ENCODE results near the gene UST. TPM values are rescaled to one million over a fixed set of nuclear protein-coding genes. Genes with fewer than 3 reads are reported as not detected.

UST gene
- total RNA-seq, 2 experiments from 2014 or later = 1.5 to 2.3 TPM

DNA sequence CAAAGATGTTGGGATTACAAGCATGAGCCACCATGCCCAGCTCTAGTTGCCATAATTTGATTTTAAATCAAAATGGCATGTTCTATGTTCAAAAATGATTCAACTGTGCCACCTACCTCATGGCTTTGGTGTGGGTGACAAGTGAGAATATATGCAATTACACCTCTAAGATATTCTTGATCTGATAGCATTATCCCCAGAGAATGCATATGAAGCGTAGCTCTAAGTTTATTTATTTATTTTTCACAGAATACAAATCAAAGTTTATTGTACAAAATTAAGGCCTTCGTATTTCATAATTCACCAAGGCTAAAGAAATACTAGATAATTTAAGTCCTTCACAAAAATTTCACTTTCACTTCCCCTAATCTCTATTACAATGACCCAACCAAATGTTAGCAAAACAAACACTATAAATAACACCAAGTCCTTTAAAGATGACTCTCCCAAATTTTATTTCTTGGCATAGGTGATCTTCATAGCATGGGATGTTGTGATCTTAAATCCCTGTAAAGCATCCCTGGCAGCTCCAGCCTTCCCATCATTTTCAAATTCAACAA, 364.8 kb downstream of the UST start:
- H3K27ac Mint-ChIP-seq = peak overlapping the region; percentile 84
- ATAC-seq = no peak
- no peaks in the 10 kb centered on the region for H3K27me3 Mint-ChIP-seq
- peaks cover 64% of the 10 kb centered on the region for H3K4me1 Mint-ChIP-seq
- CTCF ChIA-PET = interaction anchor here (0.8 to 1.3 kb wide), 3 partner anchors 17 to 26 kb away, joined by 3 to 6 read pairs (median 3); no protein-coding TSS in a partner anchor
- peaks cover 45% of the 10 kb centered on the region for H3K36me3 Mint-ChIP-seq
- H3K4me3 Mint-ChIP-seq = no peak overlapping the region
- no peaks in the 10 kb centered on the region for H3K9me3 Mint-ChIP-seq (ENCODE audit: low read depth)
- DNase-seq = no peak

DNA sequence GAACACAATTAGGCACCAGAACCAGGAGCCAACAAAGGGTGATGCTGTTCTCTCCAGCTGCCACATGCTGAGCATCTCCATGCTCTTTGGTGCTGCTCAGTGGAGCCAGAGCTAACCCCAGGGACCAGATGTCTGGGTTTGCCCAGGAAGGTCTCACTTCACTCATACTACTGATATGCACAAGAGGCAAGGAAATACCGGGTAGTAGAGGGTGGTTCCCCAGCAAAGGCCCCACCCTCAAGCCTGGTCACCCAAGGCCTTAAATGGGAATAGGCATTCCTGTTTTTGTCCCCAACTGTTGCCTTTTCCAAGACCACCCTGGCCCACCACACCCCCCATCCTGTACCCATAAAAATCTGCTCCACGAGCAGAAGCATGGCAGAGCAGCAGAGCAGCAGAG, 366.1 kb downstream of the UST start:
- peak overlapping the region; percentile 29 for H3K4me3 Mint-ChIP-seq
- H3K36me3 Mint-ChIP-seq = peaks cover 45% of the 10 kb centered on the region
- ATAC-seq = peak; percentile 79
- H3K4me1 Mint-ChIP-seq = peaks cover 66% of the 10 kb centered on the region
- peak overlapping the region; percentile 84 for H3K27ac Mint-ChIP-seq
- H3K27me3 Mint-ChIP-seq = no peaks in the 10 kb centered on the region
- no peaks in the 10 kb centered on the region for H3K9me3 Mint-ChIP-seq (ENCODE audit: low read depth)
- DNase-seq = peak; percentile 53
- CTCF ChIA-PET = interaction anchor here (1.1 to 1.9 kb wide), 3 partner anchors 16 to 22 kb away, joined by 3 to 7 read pairs (median 3); no protein-coding TSS in a partner anchor

DNA sequence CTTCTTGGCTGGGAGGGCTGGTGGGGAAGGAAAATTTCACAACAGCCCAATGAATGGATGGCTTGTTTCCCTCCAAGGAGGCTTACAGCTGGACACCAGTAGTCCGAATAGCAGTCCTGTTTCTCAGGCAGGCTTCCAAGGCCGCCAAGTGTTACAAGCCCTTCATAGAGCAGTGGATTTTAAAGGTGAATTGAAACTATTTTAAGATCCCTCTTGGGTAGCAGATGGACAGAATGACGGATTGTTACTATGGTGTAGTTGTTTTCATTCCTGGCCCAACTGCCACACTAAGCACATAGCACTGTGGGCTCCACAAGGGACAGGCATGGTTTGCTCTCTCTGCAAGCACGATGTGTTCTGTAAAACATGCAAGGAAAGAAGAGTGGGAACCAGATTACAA, 367.3 kb downstream of the UST start:
- no peak for ATAC-seq
- no peak overlapping the region for H3K4me3 Mint-ChIP-seq
- no peak overlapping the region for H3K27ac Mint-ChIP-seq
- H3K4me1 Mint-ChIP-seq = peaks cover 65% of the 10 kb centered on the region
- H3K36me3 Mint-ChIP-seq = peaks cover 45% of the 10 kb centered on the region
- CTCF ChIA-PET = interaction anchor here (0.6 to 1.9 kb wide), 3 partner anchors 17 to 403 kb away, joined by 3 to 9 read pairs (median 7); no protein-coding TSS in a partner anchor
- no peak for DNase-seq
- H3K9me3 Mint-ChIP-seq (ENCODE audit: low read depth) = no peaks in the 10 kb centered on the region
- H3K27me3 Mint-ChIP-seq = no peaks in the 10 kb centered on the region

DNA sequence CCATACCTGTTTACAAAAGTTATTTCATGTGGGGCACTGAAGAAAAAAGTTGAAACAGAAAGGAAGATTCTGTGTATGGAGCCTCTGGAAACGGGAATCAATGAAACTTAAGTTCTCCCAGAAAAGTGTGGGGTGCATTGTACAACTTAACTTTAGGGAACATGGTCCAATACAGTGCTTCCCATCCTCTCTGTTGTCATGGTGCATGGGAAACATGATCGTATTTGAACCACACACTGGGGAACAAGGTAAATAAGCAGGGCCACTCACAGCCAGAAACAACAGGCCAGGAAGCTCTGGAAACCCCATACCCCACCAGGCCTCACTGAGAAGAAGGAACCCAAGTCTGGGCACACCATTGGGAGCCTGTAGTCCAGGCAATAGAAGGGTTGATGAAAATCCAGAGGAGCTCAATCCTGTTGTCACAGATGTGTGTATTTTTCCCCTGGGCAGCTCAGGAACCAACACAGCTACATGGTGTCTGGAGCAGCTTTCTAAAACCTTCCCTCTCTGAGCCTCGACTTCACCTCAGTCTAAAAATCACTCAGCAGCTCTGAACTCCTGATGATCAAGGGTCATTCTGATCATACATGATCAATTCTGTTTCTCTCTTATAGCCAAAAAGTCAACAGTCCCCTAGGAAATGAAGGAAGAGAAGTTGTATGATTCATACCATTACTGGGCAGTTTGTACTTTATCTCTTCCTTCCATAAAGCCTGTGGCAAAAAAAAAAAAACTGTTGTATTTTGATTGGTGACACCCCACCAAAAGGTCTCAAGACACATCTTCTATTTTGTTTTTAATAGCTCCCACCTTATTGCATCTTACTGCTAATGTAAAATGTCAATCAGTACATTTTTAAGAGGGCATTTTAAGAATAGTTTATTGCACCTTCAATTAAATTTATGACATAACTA, 372.2 kb downstream of the UST start:
- Mint-ChIP-seq H3K4me1 (peaks cover 57% of the 10 kb centered on the region), H3K27me3 (no peaks in the 10 kb centered on the region), H3K27ac (peak overlapping the region; percentile 70), H3K36me3 (peaks cover 41% of the 10 kb centered on the region), H3K4me3 (no peak overlapping the region), H3K9me3 (ENCODE audit: low read depth) (peaks cover 7% of the 10 kb centered on the region)
- ATAC-seq (no peak), DNase-seq (no peak)
- CTCF ChIA-PET = interaction anchor here (1.2 to 1.6 kb wide), 4 partner anchors 9 to 21 kb away, joined by 3 to 7 read pairs (median 4); no protein-coding TSS in a partner anchor

DNA sequence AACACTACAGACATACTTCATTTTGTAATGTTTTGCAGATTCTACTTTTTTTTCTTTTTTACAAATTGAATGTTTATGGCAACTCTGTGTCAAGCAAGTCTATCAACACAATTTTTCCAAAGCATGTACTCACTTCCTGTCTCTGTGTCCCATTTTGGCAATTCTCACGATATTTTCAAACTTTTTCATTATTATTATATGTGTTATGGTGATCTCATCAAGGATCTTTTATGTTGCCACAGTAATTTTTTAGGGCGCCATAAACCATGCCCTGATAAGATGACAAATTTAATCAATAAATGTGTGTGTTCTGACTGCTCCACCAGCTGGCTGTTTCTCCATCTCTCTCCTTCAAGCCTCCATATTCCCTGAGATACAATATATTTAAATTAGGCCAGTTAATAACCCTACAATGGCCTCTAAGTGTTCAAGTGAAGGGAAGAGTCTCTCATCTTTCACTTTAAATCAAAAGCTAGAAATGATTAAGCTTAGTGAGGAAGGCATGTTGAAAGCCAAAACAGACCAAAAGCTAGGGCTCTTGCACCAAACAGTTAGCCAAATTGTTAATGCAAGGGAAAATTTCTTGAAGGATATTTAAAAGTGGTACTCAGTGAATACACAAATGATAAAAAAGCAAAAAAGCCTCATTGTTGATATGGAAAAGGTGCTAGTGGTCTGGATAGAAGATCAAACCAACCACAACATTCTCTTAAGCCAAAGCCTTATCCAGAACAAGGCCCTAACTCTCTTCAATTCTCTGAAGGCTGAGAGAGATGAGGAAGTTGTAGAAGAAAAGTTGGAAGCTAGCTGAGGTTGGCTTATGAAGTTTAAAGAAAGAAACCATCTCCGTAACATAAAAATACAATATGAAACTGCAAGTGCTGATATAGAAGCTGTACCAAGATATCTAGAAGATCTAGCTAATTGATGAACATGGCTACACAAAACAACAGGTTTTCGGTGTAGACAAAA, 376.3 kb downstream of the UST start:
- Mint-ChIP-seq H3K4me3 (no peak overlapping the region), H3K9me3 (ENCODE audit: low read depth) (peaks cover 20% of the 10 kb centered on the region), H3K27me3 (no peaks in the 10 kb centered on the region), H3K27ac (peak overlapping the region; percentile 72), H3K36me3 (peaks cover 64% of the 10 kb centered on the region), H3K4me1 (peaks cover 75% of the 10 kb centered on the region)
- DNase-seq (no peak), ATAC-seq (peak; percentile 12)
- CTCF ChIA-PET = interaction anchor here (0.8 to 1.8 kb wide), 6 partner anchors 9 to 309 kb away, joined by 3 to 9 read pairs (median 4); no protein-coding TSS in a partner anchor

DNA sequence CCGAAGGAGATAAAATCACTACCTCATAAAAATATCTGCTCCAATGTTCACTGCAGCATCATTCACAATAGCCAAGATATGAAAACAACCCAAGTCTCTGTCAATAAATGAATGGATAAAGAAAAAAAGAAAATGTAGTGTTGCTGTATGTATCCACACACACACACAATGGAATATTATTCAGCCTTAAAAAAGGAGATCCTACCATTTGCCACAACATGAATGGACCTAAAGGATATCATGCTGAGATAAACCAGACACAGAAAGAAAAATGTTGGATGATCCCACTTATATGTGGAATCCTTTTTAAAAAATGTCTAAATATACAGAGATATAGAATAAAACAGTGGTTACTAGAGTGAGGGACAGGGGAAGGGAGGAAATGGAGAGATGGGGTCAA, 378.5 kb downstream of the UST start:
- Mint-ChIP-seq H3K9me3 (ENCODE audit: low read depth) (peaks cover 20% of the 10 kb centered on the region), H3K4me1 (peaks cover 79% of the 10 kb centered on the region), H3K27me3 (no peaks in the 10 kb centered on the region), H3K4me3 (no peak overlapping the region), H3K36me3 (peaks cover 58% of the 10 kb centered on the region), H3K27ac (no peak overlapping the region)
- CTCF ChIA-PET = interaction anchor here (1.8 kb wide), 1 partner anchor 9 kb away, joined by 5 read pairs; no protein-coding TSS in a partner anchor
- DNase-seq (no peak), ATAC-seq (no peak)
